ENCODE data around the gene GSS.
A peak's percentile ranks its signal among the peaks of the same experiment; 100 is the strongest.

GSS gene
- long read RNA-seq, transcript GSS-209 (13 exons, 1,437 nt) = minor isoform, 5 of 506 reads
- long read RNA-seq, transcript GSS-201 (13 exons, 1,919 nt) = major isoform, 354 of 506 reads
- long read RNA-seq, transcript GSS-204 (13 exons, 2,131 nt) = minor isoform, 5 of 506 reads
- long read RNA-seq, partial matches to known transcripts = 81 of 506 reads
- long read RNA-seq, other reads (novel, unspliced or antisense) = 58 of 506 reads

- TF ChIP-seq REST (IDR thresholded peaks at IDR 0.05; ENCODE audit: insufficient replicate concordance, low read depth) (peak; percentile 75), CTCF (IDR thresholded peaks at IDR 0.05; ENCODE audit: insufficient read depth, low read length) (no peak), POLR2AphosphoS5 (IDR thresholded peaks at IDR 0.05; ENCODE audit: low read depth) (peak; percentile 87)
- peak within 1 kb of the TSS; percentile 86 for H3K27ac ChIP-seq (replicated peaks)
Observed at GRCh38 chr20:34955231-34956040, at the start of gene GSS, which contains the start of gene MYH7B. TSS of gene GSS (minus strand) at chr20:34955806. CDS start at chr20:34951852, 3,954 bp downstream. TSS of gene MYH7B (plus strand) at chr20:34955868. CDS start at chr20:34978006, 22,138 bp downstream.

GRCh38 chr20:35004749-35005462 is 49.3 kb upstream of the GSS start:
- no peak for DNase-seq (ENCODE audit: low read depth in 1 of 2, low spot score in 1 of 2)
- no peak overlapping the region for H3K4me3 ChIP-seq (replicated peaks; ENCODE audit: insufficient read depth, low read length)
- H3K27ac ChIP-seq (replicated peaks) = no peak overlapping the region
- TF ChIP-seq SPI1 (IDR thresholded peaks at IDR 0.05; ENCODE audit: borderline replicate concordance, low read depth) (no peak), POLR2AphosphoS5 (IDR thresholded peaks at IDR 0.05; ENCODE audit: low read depth) (no peak), GABPA (IDR thresholded peaks at IDR 0.05; ENCODE audit: low read depth) (no peak), REST (IDR thresholded peaks at IDR 0.05; ENCODE audit: insufficient replicate concordance, low read depth) (no peak), CTCF (IDR thresholded peaks at IDR 0.05; ENCODE audit: insufficient read depth, low read length) (no peak)
- H3K27me3 ChIP-seq (ENCODE audit: insufficient read depth, poor library complexity, severe bottlenecking) = no peaks in the 10 kb centered on the region

More at GRCh38 chr20:34955231-34956040, at the start of gene GSS, which contains the start of gene MYH7B:
- DNase-seq (ENCODE audit: low read depth in 1 of 2, low spot score in 1 of 2) = peak; percentile 93 to 97
- no peaks in the 10 kb centered on the region for H3K27me3 ChIP-seq (ENCODE audit: insufficient read depth, poor library complexity, severe bottlenecking)
- H3K4me3 ChIP-seq (replicated peaks; ENCODE audit: insufficient read depth, low read length) = peak within 1 kb of the TSS; percentile 49

GRCh38 chr20:35004051-35004725 is 48.6 kb upstream of the GSS start:
- no peak overlapping the region for H3K4me3 ChIP-seq (replicated peaks; ENCODE audit: insufficient read depth, low read length)
- H3K27ac ChIP-seq (replicated peaks) = no peak overlapping the region
- TF ChIP-seq POLR2AphosphoS5 (IDR thresholded peaks at IDR 0.05; ENCODE audit: low read depth) = no peak
- no peak for TF ChIP-seq REST (IDR thresholded peaks at IDR 0.05; ENCODE audit: insufficient replicate concordance, low read depth)
- TF ChIP-seq GABPA (IDR thresholded peaks at IDR 0.05; ENCODE audit: low read depth) = no peak
- no peak for TF ChIP-seq SPI1 (IDR thresholded peaks at IDR 0.05; ENCODE audit: borderline replicate concordance, low read depth)
- no peak for TF ChIP-seq CTCF (IDR thresholded peaks at IDR 0.05; ENCODE audit: insufficient read depth, low read length)
- no peak for DNase-seq (ENCODE audit: low read depth in 1 of 2, low spot score in 1 of 2)
- H3K27me3 ChIP-seq (ENCODE audit: insufficient read depth, poor library complexity, severe bottlenecking) = no peaks in the 10 kb centered on the region
